HG03460 (cell line): Measurements from ENCODE around the gene IFIT2.

Experiments
- ATAC-seq: cut with Tn5 transposase; IDR thresholded peaks from one replicate; pipeline ENCODE4 v1.9.1; 2021; ENCODE audit not compliant: unreplicated experiment

Gene IFIT2

DNA sequence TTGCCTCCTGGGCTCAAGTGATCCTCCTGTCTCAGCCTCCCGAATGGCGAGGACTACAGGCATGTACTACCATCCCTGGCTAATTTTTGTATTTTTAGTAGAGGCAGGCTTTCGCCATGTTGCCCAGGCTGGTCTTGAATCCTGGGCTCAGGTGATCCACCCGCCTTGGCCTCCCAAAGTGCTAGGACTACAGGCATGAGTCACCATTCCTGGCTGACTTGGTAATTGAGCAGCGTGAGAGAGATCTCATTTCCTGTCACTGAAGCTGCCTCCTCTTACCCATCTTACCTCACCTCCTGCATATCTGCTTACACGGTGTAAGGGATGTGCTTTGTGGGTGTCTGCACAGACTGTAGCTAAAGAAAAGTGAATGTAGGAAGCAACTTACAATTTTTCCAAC, 35.6 kb downstream of the IFIT2 start:
- no peak for ATAC-seq

DNA sequence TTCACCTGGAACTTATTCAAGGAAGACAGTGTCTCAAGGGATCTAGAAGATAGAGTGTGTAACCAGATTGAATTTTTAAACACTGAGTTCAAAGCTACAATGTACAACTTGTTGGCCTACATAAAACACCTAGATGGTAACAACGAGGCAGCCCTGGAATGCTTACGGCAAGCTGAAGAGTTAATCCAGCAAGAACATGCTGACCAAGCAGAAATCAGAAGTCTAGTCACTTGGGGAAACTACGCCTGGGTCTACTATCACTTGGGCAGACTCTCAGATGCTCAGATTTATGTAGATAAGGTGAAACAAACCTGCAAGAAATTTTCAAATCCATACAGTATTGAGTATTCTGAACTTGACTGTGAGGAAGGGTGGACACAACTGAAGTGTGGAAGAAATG, 36.9 kb downstream of the IFIT2 start:
- ATAC-seq = no peak

DNA sequence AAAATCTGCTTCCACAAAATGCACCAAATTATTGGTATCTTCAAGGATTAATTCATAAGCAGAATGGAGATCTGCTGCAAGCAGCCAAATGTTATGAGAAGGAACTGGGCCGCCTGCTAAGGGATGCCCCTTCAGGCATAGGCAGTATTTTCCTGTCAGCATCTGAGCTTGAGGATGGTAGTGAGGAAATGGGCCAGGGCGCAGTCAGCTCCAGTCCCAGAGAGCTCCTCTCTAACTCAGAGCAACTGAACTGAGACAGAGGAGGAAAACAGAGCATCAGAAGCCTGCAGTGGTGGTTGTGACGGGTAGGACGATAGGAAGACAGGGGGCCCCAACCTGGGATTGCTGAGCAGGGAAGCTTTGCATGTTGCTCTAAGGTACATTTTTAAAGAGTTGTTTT, 38.0 kb downstream of the IFIT2 start:
- ATAC-seq = no peak

DNA sequence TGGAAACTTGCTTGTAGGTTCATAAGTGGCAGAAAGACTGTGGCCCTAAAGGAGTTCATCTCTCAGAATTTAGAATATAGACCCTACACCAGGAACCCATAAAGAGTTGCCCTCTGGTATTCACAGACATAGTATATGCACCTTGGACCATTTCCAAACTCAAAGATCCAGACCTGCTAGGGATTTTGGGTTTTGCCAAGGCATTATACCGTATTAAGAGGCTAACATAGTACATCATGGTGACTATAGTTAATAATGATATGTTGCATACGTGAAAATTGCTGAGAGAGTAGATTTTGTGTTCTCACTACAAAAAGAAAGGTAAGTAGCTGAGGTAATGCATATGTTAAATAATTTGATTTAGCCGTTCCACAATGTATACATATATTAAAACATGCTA, 39.8 kb downstream of the IFIT2 start:
- no peak for ATAC-seq

DNA sequence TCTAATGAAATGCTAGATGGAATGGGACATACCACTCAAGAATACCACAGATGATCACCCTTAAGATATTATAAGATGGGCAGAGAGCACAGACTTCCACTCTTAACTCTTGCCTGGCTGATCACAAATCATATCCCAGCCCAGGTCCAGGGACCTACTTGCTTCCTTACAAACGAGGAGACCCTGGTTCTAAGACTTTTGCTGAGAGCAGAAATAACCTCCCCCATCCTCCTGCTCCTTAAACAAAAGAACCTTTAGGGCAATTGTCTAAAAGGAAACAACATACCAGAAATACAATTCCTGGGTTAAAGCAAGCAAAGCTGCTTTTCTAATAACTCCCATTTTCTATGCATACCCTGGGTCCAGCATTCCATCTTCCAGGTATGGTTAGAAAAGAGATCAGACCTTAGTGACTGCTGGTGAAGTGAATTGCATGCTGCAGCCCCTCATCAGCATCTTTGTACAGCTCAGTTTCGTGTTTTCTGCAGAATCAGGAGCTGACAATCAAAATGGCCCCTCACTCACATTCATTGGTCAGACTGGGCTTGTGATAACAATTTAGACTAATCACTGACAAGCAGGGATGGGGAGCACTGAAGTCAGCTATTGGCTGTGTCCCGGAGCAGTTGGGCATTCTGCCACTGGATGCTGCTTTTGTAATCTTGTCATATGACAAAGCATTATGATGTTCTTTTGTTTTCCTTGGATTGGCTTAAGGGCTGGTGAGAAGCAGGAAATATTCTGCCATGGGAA, 40.5 kb downstream of the IFIT2 start:
- ATAC-seq = no peak

DNA sequence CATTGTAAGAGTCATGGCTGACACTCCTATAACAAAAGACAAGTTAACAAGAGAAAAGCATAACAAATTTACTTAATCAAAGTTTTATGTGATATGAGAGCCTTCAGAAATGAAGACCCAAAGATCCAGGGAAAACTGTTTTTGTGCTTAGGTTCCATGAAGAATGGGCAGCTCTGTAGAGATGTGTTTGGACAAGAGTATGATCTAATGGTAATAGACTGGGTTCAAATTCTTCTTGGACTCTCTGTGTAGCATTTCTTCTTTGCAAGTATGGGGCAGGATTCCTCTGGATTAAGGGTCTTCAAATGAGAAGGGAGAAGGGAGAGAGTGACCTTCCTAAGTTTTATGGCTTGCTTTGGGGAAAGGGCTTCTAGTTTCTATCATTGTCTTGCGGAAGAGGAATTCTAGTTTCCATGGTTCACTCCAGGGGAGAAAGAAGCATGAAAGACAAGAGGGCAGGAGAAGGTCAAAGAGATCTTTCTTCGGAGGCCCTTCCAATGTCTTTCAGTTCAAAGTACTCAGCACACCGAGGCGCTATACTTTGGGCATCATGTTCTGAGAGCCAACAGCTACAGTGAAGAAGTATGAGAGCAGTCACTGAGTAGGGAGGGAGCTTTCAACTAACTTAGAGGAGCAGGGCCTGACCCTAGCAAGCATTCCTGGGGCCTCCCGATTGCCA, 41.4 kb downstream of the IFIT2 start:
- no peak for ATAC-seq

DNA sequence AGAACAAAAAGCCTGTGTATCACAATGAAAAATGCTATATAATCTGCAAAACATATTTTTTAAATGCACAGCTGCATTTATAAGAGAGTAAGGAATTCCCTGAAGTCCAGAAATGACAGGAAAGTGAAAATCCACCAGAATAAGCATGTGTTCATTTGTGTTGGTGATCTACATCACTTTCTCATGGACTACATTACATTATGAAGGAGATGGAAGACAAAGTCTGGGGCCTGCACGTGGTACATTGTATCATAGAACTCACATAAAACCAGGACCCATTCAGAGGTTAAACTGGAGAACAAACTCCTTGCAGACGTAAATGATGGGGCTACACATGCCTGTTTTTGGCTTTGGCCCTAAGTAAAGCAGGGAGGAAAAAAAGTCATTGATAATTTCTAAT, 42.3 kb downstream of the IFIT2 start:
- ATAC-seq = no peak

DNA sequence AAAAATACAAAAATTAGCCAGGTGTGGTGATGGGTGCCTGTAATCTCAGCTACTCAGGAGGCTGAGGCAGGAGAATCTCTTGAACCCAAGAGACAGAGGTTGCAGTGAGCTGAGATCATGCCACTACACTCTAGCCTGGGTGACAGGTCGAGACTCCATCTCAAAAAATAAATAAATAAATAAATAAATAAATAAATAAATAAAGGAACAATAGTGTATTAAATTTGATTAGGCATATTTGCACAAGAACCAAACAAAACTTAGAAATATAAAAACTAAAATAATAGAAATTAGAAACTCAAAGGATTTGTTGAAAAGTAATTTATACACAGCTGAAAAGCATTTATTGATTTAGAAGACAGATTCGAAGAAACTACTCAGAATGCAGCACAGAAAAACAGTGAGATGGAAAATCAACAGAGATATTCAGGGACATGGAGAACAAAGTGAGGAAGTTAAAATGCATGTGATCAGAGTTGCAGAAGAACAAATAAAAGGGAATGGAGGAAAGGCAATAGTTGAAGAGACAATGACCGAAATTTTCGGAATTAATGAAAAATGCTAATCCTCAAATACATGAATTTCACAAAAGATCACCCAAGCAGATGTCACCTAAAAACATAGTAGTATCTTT, 43.6 kb downstream of the IFIT2 start:
- ATAC-seq = no peak

DNA sequence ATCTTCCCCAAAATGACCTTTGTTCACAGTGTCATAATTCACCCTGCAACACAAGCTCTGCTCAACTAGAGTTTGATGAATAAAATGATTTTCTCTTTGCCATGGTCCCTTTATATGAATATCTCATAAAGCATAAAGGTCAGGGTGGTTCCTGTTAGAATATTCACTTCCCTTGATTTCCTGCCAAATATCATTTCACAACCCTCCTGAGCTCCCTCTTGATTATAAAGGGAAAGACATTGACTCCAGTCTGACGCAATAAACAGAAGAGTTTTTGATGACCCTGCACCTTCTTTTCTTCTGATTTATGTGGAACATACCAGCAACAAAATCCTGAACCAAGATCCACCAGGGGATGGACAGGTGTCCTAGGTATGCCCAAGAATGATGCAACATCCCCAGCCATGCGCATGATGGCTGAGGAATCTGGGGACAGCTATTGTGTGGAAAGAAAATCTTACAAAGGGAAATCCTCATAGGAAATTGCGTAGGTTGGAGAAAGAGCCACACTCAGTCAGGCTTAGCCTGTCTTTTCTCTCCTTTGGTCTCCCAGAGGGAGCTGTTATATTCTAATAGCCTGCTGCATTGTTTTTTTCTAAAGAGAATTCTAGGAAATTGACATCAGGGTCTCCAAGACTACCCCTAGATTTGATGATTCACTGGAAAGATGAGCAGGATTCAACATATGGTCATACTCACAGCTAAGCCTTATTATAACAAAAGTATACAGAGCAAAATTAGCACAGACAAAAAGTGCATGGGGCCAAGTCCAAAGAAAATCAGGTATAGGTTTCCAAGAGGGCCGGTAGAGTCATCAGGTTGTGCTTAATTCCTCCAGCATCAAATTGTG, 44.8 kb downstream of the IFIT2 start:
- ATAC-seq = no peak

DNA sequence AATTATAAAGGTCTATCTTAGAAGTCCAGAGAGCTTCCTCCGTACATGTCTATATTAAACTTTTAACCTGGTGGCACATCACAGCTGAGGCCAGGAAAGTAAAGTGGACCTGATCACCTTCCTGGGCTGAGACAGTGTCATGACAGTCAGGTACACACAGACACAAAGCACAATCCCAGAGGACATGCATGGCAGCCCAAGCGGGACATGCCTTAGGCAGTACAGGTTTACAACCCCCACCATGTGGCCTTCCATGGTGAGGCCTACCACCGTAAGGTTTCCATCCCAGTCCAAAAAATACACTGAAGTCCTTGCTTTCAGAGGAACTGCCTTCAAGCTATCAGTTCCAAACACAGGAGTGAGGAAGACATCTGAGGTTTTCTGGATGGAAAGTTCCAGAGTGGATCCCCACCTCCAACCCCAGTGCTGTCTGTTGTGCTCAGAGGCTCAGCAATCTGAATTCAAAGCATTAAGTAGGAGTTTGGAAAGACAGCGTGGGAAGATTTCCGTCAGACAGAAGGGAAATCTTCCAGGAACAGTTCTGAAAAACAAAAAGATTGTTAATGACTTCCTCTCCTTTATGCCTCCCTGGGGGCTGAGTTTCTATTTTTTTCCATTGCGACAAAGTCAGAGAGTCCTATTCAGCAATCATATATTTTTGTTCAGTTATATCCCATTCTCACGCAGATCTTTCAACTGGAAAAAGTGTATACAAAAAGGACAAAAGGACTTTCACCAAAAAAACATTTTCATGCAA, 46.0 kb downstream of the IFIT2 start:
- ATAC-seq = no peak

DNA sequence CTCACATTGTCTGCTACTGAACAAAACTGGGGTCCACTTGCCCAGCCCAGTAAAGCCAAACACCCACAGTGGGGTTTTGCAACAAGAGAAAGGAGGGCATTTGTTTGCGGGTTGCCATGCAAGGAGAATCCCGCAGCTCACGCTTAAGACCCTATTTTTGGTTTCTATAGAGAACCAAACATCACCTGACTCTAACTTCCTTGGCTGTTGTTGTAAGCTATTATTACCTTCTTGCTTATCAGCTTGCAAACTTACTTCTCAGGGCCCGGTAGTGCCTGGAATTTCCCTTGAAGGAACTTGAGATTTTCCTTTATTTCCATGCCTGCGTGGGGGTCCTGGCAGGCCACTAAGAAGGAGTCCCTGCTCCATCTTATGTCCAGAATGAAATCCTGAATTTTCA, 46.6 kb downstream of the IFIT2 start:
- ATAC-seq = no peak

DNA sequence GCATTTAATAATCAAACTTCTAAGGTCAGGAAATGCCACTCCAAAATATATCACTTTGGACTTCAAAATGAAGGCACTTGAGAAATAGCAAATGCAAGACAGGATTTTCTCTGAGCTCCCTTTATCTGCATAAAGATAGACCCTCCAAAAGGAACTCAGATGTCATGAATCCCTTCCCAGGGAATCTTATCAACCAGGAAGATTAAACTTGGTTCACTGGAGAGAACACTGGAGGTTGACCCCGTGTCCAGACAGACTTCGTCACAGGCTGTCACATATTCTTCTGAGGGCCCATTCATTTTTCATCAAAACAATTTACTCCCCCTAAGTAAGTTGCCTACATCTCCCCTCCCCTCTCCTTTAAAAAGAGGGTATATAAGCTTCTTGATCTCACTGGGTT, 47.1 kb downstream of the IFIT2 start:
- ATAC-seq = no peak

DNA sequence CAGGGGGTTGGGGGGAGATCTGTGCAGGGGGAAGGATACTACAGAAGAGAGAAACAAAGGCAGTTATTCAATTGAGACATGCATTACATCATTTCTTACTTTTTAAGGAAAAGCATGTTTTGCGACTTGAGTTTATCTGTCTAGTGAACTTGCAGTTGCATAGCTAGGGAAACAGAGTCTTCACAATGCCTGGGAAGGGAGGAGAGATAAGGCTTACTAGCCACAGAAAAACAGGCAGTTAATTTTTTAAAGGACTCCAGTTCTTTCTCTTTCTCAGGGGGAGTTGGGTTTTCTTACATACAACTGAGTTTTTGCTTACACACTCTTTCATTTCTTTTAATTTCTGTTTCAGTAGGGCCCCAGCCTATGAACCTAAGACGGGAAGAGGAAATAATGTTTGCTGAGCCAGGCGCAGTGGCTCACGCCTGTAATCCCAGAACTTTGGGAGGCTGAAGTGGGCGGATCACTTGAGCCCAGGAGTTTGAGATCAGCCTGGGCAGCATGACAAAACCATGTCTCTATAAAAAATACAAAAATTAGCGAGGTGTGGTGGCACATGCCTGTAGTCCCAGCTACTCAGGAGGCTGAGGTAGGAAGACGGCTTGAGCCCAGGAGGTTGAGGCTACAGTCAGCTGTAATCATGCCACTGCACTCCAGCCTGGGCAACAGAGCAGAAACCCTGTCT, 48.9 kb downstream of the IFIT2 start:
- ATAC-seq = peak; percentile 36

DNA sequence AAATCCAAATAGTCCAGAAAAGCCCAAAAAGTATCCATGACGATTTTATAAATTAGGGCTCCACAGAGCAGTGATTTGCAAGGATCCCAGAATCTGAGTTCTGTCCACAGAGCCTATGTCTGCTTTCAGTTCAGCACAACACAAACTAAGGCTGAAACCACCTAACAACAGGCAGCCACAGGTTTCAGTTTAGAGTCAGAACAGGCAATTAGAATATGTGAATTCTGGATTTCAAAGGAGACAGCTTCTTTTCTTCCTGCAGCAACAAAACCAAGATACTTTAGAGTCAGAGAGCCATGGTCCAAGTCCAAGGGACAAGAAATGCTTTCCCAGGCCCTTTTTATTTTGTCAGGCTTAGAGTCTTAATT, 49.5 kb downstream of the IFIT2 start:
- peak; percentile 83 for ATAC-seq

DNA sequence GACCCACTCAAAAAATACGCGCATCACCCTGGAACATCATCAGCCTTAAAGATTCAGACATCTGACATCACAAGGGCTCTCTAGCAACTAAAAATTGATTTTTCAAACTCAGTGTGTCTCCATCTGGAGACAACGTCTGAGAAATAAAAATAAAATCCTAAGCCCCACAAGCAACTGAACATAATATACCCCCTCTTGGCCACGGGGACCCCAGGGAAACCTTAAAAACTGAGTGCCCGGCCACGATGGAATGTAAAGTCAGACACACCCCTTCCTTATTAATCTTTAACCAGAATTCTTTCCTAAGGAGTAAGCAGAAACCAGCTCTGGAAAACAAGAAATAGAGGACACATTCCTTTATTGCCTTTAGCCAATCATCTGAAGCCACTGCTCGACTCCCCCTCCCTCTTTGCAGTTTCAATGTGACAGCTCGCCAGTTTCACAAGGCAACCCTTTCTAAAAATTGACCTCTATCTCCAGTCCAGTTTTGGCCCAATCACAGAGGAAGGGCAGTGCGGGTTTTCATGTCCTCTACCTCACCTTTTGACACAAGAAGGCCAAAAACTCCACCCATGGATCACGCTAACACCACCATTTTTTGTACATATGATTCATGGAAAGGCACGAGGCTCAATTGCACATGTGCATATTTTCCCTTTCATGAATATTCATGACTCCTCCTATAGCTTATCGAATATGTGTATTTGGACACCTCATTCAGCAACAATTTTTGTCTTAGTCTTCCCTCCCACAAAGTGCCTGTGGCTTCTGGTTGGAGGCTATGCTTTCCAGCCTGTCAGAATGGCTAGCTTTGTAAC, 50.1 kb downstream of the IFIT2 start:
- no peak for ATAC-seq

DNA sequence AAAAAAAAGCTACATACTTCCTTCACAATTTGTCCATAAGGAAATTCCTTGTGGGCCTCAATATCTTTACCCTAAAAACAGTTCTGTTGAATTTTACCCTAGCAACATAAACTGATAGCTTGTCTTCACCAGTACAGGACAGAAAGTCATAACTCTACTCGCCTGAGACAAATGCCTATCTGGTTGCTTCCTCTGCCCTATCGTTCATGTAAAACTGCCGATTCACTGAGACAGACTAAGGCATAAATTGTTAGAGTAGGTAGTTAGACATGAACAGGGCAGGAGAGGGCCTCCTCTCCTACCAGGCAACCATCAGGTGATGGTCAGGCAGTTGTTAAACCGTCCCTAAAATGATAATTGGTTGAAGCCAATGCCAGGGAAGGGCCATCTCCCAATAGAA, 51.0 kb downstream of the IFIT2 start:
- no peak for ATAC-seq

DNA sequence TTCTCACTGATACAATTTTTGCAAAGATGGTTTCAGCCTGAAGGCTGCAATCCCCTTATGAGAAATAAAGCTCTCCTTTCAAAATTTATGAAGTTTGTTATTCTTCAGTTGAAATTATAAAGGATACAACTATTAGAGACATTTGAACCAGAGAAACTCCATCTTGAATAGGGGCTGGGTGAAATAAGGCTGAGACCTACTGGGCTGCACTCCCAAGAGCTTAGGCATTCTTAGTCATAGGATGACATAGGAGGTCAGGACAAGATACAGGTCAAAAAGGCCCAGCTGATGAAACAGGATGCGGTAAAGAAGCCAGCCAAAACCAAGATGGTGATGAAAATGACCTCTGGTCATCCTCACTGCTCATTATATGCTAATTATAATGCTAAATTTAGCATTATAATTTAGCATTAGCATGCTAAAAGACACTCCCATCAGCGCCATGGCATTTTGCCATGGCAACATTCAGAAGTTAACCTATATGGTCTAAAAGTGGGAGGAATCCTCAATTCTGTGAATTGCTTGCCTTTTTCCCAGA, 53.6 kb downstream of the IFIT2 start:
- ATAC-seq = no peak

DNA sequence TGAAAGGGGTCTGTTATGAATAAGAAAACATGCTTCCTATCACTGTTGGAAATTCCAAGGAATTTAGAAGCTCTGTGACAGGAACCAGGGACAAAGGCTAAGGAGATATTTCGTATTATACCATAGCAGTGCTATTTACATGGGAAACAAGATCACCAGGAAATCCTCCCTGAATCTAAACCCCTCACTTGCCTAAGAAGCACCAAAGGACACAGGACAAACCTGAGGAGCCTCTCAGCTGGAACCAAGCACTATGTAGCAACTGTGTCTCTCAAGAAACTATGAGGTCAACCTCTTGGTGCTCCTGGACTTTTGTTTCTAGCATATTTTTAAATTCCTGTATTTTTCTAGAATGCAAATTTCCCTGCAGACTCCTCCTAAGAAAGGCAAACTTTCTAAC, 55.2 kb downstream of the IFIT2 start:
- ATAC-seq = no peak

DNA sequence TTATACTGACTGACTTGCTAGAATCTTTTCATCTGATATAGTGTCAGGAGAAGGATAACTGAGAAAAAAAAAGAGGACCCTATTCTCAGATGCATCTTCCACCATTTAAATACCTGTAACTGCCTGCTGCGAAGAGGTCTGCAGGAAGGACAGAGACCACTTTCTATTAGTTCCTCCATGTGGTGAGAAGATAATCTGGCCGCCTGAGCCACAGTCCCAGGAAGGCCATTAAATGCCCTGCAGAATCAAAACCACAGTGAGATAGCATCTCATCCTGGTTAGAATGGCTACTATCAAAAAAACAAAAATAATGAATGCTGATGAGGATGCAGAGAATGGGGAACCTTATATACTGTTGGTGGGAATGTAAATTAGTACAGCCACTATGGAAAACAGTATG, 56.1 kb downstream of the IFIT2 start:
- no peak for ATAC-seq
